Gastroesophageal sphincter (tissue), 3 donors: Measurements from ENCODE around the gene ABCB7.

Source experiments
- POLR2A ChIP-seq, 2 donors: fragments of 450-650 bp; IDR thresholded peaks; one replicate each; pipeline ENCODE4 v1.6.1; 2017; ENCODE audit warnings: antibody characterized with exemption in 2 of 2, mild to moderate bottlenecking in 2 of 2, moderate library complexity in 1 of 2
- POLR2AphosphoS5 ChIP-seq: sonication (generic); formaldehyde crosslinking; IDR thresholded peaks from one replicate; pipeline ENCODE4 v1.6.1; 2017; ENCODE audit warnings: antibody characterized with exemption
- TF ChIP-seq, protein P1 (sequence below), 4 experiments: fragments of 200-600 bp in 2 of 4; fragments of 450-650 bp in 2 of 4; sonication (generic) in 1 of 4; IDR thresholded peaks; one replicate each; pipeline ENCODE4 v1.5.1; 2017 to 2019; ENCODE audit warnings: antibody characterized with exemption in 4 of 4, mild to moderate bottlenecking in 2 of 4, moderate library complexity in 2 of 4

DNA sequence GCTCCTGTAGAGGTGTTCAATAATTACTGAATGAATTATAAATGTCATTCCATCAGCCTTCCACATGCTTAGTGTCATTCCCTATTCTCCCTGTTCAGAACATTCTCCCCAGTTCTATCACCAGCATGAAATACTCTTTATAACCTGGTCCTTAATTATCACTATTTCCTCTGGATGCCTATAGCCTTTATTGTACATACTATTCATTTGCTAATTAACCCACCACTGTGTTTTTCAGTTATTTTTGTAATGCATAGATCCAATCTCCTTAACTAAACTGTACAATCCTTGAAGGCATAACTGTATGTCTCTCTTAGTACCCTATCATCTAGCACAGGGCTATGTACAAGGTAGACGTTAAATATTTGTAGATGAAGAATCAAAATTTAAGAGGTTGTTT is 1.2 kb downstream of the ABCB7 start:
- TF ChIP-seq, protein P1, sequence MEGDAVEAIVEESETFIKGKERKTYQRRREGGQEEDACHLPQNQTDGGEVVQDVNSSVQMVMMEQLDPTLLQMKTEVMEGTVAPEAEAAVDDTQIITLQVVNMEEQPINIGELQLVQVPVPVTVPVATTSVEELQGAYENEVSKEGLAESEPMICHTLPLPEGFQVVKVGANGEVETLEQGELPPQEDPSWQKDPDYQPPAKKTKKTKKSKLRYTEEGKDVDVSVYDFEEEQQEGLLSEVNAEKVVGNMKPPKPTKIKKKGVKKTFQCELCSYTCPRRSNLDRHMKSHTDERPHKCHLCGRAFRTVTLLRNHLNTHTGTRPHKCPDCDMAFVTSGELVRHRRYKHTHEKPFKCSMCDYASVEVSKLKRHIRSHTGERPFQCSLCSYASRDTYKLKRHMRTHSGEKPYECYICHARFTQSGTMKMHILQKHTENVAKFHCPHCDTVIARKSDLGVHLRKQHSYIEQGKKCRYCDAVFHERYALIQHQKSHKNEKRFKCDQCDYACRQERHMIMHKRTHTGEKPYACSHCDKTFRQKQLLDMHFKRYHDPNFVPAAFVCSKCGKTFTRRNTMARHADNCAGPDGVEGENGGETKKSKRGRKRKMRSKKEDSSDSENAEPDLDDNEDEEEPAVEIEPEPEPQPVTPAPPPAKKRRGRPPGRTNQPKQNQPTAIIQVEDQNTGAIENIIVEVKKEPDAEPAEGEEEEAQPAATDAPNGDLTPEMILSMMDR (IDR thresholded peaks at IDR 0.05) = no peak
- TF ChIP-seq POLR2A (IDR thresholded peaks at IDR 0.05) (no peak), POLR2AphosphoS5 (no peak)
